ENCODE measurements around the gene TPSD1.

DNA sequence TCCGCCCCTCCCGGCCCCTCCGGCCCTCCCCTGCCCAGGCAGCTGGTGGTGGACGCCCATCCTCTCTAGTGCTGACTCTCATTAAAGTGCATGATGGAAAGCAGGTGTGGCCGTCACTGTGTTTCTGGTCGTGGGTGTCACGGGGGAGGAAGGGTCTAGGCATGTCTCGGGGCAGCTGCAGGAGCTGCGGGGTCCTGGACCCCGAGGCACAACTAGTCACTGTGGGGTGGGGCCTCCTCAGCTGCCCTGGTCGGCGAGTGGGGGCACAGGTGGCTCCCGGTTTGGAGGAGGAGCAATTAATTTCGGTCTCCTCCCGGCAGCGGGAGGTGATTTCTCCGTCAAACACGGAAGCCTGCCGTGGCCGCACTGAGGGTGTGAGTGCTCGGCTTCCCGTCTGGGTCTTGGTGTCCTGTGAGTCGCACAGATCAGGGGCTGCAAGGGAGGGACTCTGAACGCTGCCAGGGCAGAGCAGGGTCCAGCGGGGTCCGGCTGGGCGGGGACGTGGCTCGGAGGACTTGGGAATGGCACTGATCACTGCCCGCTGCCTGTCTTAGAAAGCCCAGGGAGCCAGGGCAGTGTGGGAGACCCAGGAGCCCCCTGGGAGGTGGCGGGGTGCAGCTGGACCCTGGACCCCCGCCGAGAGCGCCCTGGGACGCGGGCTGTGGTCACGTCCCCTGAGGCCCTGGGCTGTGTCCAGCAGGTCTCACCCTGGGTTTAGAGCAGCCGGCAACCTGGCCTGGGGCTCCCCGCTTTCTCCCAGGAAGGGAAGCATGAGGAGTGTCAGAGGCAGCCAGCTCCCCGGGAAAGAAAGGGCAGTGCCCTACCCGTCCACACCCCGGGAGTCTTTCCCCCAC lies 3.3 kb downstream of the TPSD1 start:
- TF ChIP-seq EP300 (IDR thresholded peaks at IDR 0.05; ENCODE audit: borderline replicate concordance), result no peak
- TF ChIP-seq, protein P1, sequence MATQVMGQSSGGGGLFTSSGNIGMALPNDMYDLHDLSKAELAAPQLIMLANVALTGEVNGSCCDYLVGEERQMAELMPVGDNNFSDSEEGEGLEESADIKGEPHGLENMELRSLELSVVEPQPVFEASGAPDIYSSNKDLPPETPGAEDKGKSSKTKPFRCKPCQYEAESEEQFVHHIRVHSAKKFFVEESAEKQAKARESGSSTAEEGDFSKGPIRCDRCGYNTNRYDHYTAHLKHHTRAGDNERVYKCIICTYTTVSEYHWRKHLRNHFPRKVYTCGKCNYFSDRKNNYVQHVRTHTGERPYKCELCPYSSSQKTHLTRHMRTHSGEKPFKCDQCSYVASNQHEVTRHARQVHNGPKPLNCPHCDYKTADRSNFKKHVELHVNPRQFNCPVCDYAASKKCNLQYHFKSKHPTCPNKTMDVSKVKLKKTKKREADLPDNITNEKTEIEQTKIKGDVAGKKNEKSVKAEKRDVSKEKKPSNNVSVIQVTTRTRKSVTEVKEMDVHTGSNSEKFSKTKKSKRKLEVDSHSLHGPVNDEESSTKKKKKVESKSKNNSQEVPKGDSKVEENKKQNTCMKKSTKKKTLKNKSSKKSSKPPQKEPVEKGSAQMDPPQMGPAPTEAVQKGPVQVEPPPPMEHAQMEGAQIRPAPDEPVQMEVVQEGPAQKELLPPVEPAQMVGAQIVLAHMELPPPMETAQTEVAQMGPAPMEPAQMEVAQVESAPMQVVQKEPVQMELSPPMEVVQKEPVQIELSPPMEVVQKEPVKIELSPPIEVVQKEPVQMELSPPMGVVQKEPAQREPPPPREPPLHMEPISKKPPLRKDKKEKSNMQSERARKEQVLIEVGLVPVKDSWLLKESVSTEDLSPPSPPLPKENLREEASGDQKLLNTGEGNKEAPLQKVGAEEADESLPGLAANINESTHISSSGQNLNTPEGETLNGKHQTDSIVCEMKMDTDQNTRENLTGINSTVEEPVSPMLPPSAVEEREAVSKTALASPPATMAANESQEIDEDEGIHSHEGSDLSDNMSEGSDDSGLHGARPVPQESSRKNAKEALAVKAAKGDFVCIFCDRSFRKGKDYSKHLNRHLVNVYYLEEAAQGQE (IDR thresholded peaks at IDR 0.05; ENCODE audit: low read depth), result no peak
